Coronary artery (tissue), 2 donors: ENCODE data around the gene AKT1.

ENCODE experiments used
- DNase-seq: peaks from one replicate; pipeline ENCODE4 v3.0.0-alpha.2; 2017; ENCODE audit warnings: low spot score
- H3K27ac ChIP-seq, 2 donors: fragments of 200-600 bp; sonication (generic); one replicate each; pipeline ENCODE4 v1.5.1; 2016 to 2019
- H3K4me3 ChIP-seq: fragments of 200-600 bp; sonication (generic); 2 replicates; pipeline ENCODE4 v1.5.1; 2016; ENCODE audit warnings: mild to moderate bottlenecking, moderate library complexity
- TF ChIP-seq, protein P1 (sequence below): fragments of 200-600 bp; sonication (generic); IDR thresholded peaks from one replicate; pipeline ENCODE4 v1.5.1; 2019; ENCODE audit warnings: antibody characterized with exemption

The AKT1 gene

DNA sequence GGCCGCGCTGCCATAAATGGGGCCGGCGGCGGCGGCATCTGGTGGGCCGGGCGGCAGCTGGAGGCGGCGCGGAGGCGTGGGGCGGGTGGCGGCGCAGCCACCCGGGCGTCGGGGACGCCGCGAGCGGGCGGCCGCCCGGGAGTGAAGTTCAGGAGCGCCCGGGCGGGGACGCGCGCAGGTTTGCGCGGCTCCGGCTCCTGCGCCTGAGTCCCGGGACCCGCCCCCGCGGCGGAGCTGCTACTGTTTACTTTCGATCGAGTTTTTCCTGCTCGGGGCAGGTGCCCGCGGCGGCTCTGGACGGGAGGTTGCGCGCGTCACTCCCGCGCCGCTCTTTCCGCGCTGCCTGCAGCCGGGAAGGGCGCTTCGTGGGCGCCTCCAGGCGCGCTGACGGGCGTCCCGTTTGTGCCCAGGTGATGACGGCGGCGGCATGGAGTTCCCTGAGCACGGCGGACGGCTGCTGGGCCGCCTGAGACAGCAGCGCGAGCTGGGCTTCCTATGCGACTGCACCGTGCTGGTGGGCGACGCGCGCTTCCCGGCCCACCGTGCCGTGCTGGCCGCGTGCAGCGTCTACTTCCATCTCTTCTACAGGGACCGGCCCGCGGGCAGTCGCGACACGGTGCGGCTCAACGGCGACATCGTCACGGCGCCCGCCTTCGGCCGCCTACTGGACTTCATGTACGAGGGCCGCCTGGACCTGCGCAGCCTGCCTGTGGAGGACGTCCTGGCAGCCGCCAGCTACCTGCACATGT lies 5.4 kb upstream of the AKT1 start, which contains the start of gene ZBTB42:
ZBTB42 (plus strand) TSS at position 331 of the 749 bp plus-strand sequence; CDS start at position 428, 97 bp downstream.
- TF ChIP-seq, protein P1, sequence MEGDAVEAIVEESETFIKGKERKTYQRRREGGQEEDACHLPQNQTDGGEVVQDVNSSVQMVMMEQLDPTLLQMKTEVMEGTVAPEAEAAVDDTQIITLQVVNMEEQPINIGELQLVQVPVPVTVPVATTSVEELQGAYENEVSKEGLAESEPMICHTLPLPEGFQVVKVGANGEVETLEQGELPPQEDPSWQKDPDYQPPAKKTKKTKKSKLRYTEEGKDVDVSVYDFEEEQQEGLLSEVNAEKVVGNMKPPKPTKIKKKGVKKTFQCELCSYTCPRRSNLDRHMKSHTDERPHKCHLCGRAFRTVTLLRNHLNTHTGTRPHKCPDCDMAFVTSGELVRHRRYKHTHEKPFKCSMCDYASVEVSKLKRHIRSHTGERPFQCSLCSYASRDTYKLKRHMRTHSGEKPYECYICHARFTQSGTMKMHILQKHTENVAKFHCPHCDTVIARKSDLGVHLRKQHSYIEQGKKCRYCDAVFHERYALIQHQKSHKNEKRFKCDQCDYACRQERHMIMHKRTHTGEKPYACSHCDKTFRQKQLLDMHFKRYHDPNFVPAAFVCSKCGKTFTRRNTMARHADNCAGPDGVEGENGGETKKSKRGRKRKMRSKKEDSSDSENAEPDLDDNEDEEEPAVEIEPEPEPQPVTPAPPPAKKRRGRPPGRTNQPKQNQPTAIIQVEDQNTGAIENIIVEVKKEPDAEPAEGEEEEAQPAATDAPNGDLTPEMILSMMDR, result no peak
- Histone ChIP-seq H3K4me3 (peak within 1 kb of the TSS; percentile 79), H3K27ac (peak within 1 kb of the TSS; percentile 99)
- DNase-seq, result no peak

DNA sequence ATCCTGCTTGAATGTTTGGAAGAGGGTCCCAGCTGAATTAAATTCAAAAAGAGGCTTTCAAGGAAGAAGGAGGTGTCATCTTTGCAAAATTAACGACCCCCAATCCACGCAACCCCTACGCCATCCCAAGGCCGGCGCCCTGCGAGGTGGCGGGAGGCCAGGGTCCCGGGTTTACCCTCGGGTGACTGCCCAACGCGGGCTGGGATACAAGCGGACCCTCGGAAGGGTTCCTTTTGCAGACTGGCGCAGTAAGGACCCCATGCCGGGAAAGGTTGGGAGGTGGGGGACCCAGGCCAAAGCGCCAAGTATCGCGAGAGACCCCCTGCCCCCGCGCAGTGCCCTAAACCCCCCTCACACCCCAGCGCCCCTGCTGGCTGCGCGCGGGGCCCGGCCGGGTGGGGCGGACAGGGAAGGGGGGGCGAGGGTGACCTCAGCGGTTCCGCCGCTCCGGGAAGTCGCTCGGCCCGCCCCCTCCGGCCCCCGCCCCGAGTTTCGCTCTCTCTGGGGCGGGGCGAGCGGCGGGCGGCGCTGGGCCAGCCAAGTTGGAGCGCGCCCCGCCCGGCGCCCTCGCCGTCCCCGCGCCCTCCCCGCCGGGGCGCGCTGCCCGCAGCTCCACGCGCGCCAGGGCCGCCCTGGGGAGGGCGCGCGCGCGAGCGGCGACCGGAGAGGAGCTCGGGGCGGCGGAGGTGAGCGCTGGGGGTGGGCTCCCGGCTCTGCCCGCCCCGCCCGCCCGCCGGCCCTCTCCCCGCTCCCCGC lies 4.6 kb upstream of the AKT1 start:
- TF ChIP-seq, protein P1, result no peak
- DNase-seq, result peak; percentile 89
- peak overlapping the region; percentile 79 for H3K4me3 ChIP-seq

DNA sequence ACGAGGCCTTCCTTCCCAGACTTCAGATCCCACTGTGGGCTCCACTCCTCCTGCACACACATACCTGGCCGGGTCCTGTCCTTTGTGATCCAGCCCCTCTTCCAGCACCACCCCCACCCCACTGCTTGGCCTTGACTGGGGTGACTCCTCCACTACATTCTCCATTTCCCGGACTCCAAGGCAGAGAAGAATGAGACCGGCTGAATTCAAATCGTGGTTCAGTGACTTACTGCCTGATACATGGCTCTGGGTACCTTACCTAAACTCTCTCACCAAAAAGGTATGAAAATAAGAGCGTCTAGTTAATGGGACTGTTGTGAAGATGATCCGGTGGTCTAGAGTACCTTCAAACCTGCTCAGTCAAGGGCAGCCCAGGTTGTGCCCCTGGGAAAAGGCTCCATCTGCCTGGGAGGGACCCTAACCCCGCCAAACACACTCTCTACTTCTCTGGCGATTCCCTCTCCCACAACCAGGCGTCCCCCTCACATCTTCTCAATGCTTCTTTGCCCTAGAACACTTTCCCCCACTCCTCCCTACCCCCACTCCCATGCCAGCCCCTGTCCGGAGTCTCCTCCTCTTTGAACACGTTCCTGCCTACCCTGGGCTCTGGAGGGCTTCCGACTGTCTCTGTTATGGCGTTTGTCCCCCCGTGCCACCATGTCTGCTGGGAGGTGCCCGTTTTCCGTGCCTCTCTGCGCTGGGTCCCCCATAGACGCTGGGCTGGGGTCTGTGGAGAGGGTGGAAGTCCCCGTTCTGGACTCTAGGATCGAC lies 3.9 kb upstream of the AKT1 start:
- TF ChIP-seq, protein P1, result no peak
- Histone ChIP-seq H3K4me3 (peak overlapping the region; percentile 79), H3K27ac (peak overlapping the region; percentile 99)
- DNase-seq, result no peak

More for the DNA sequence above, 4.6 kb upstream of the AKT1 start:
- peak overlapping the region; percentile 99 for H3K27ac ChIP-seq

DNA sequence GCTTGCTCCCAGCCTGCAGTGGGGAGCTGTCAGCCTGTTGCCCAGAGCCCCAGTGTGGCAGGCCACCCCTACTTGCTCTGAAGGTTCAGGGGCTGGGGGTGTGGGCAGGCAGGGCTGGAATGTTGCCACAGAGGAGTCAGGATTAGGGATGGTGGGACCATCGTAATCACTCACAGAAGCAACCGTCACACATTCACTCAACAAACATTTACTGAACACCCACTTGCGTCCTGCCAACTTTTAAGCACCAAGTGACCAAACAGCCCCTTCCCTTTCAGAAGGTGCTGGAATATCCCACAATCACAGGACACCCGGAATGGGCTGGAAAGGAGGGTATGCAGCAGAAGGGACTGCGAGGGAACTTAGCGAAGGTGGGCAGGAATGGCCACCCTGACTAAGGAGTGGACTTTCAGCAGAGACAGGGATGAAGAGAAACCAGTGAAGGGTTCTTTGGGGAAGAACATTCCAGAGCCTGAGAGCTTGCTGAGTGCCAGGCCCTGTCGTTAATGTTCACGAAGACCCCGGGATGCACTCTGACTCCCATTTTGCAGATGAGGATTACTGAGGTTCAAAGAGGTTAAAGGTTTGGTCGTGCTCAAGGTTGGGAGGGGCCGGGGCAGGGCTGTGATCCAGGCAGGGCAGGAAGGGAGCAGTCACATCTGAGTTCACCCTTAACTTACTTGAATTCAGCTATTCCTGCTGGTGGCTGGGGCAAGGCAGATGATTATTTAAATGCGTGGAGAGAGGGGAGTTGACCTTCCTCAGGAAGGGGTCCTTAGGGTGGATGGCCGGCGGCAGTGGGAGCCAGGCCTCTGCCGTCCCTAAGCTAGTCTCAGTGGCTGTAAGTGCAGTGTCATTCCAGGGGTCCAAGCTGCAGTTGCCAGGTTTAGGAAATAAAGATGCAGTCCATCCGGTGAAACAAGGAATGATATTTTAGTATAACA lies 3.0 kb upstream of the AKT1 start:
- DNase-seq, result no peak
- TF ChIP-seq, protein P1, result no peak
- Histone ChIP-seq H3K27ac (peak overlapping the region; percentile 99), H3K4me3 (no peak overlapping the region)

DNA sequence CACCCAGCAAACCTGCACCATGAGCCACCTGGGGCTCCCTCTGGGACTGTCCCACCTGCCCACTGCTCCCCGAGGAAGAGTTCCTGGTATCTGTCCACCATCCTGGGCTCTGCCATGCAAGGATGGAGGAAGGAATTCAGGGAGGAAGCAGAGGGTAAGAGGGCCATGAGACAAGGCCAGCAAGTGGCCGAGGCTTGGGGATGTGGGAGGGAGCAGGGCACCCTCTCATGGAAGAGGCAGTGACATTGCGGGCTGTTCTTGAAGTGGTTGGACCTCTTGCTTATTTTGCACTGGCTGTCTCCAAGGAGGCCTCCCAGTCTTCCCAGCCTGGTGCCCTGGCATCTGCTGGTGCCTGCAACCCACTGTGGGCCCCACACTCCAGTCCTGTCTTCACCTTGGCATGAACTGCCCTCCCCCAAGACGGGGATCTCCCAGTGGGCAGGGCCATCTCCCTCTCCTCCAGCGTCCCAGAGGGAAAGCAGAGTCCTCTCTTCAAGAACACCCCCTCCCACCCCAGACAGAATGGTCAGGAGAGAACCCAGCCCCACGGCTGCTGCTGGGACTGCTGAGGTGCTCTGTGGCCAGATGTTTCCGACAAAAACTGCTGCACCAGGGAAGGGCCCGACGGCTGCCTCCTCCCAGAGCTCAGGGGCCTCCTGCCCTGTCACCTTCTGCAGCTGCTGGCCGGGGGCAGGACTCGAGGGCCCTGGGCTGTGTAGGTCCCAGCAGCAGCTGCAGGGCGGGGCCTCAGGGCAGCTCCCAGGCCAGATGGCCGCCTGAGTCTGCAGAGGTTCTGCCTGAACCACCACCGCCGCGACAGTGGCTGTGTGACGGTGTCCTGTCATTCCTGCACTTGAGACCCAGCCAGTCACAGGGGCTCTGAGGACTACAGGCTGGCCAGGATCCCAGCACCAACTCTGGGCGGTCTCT lies 1.8 kb upstream of the AKT1 start:
- DNase-seq, result no peak
- Histone ChIP-seq H3K4me3 (no peak overlapping the region), H3K27ac (peak overlapping the region in 1 of 2 donors; percentile 99)
- TF ChIP-seq, protein P1, result no peak
